GM18507 (cell line): Measurements from ENCODE around the gene MET.

Source experiments
- DNase-seq: peaks from one replicate; pipeline ENCODE4 v3.0.0; 2011; ENCODE audit warnings: low read depth; ENCODE audit not compliant: insufficient read length; ENCODE audit errors: extremely low spot score
- FAIRE-seq: peaks from 2 replicates; lab custom pipeline; 2011; peaks lifted over from hg19 to GRCh38; lab: Jason Lieb, UNC

Gene MET

DNA sequence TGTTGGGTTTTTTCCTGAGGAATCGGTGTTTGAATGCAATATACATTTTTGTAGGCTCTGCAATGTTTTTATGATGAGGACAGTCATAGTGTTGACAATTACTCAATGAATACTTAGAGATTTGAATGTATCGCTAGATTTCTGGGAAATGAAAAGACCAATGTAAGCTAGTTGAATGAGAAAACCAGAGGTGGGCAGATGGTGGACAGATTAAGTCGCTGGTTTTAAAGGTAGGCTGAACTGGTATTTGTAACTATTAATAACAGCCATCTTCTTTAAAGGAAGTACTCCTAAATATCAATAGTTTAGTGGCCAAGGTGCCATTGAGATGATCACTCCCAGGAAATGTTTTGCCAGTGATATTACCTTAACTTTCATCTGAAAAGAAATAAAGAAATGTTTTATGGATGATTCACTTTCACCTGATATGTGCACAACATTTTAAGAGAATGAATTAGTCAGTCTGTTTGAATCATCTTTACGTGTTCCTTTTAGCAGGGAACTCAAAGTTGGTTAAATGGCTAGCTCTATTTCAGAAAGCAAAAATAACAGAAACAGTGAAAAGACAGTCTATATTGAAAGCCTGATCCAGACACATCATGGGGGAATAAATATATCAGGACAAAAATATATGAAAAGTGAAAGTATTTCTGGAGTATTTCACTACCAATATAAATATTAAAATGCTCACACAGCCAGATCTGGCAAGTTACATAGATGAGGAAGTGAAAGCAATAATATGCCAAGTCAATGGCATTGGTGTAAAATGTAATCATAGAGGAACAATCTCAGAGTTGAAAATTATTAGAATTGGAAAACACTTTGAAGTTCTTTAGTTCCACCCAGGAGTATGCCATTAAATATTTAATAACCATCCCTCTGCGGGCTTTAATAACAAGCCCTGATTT is 20.7 kb downstream of the MET start:
- FAIRE-seq (no peak), DNase-seq (no peak)

DNA sequence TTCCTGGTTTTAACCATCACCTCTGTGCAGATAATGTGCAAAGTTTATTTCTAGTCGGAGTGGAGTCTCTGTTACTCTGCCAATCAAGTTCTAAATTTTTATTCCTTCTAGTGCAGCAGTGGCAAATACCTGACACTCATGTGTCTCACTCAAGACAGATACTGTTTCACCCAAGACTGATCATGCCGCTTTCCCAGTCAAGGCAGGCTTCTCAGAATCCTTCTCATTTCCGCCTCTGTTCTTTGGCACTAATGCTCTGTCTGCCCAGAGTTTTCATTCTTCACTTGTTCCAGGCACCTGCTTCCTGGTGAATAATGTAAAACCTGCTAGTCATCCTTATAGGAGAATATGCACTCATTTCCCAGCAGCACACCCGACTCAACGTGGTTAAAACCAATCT is 24.7 kb downstream of the MET start:
- DNase-seq (no peak), FAIRE-seq (no peak)

DNA sequence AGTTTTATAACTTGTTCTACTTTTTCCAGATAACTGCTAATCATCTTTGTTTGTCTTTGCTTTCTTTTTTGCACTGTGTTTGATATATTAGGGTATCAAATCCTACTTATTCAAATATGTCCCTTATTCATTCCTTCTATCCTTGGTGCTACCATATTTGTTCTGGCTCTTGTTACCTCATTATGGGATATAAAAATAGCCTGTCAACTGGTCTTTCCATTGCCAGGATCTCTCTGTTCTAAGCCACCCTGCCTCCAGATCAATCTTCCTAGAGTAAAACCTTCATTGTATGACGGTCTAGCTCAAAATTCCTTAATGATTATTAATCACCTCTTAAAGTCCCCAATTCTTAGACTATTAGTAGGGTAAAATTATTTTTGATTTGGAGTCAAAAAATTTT is 25.2 kb downstream of the MET start:
- FAIRE-seq: no peak

DNA sequence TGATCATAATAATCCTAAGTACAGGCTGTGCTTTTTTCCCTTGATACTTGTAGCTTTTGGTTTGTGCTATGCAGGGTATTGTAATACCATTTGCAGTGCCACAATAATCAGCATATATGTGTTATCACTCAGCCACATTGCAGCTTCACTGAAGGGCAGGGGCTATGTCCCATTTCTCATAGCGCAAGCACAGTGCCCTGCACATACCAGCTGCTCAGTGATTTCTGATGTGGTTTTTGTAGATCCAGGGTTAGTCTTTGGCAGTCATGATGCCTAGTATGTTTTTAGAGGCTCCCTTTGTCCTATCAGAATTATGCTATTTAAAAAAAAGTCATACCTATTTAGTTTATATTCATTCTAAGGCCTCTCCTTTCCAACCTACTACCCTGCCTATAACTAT is 25.8 kb downstream of the MET start:
- FAIRE-seq: no peak
- DNase-seq: no peak

More for the DNA sequence above, 25.2 kb downstream of the MET start:
- no peak for DNase-seq

DNA sequence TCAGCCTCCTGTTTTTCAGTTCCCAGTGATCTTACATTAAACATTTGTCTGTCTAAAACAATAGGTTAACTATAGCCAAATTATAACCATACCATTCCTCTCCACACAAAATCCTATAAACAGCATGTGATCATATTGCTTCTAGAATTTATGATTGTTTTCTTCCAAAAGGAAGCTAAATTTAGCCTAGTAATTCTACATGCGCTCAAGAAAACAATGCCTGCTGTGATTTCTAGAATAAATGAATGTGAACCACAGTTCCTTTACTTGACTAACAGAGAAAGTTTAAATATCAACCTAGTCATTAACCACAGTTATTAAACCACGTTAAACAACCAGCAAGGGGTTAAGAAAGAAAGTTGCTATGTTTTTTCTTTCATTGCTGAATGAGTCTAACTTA is 26.4 kb downstream of the MET start:
- no peak for DNase-seq

DNA sequence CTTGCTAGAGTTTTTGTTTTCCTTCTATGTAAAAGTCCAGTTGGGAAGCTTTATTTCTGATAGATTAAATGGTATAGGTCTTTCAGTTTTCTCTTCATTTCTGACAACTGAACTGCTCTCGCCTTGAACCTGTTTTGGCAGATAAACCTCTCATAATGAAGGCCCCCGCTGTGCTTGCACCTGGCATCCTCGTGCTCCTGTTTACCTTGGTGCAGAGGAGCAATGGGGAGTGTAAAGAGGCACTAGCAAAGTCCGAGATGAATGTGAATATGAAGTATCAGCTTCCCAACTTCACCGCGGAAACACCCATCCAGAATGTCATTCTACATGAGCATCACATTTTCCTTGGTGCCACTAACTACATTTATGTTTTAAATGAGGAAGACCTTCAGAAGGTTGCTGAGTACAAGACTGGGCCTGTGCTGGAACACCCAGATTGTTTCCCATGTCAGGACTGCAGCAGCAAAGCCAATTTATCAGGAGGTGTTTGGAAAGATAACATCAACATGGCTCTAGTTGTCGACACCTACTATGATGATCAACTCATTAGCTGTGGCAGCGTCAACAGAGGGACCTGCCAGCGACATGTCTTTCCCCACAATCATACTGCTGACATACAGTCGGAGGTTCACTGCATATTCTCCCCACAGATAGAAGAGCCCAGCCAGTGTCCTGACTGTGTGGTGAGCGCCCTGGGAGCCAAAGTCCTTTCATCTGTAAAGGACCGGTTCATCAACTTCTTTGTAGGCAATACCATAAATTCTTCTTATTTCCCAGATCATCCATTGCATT is 27.1 kb downstream of the MET start:
- DNase-seq (no peak), FAIRE-seq (no peak)

More for the DNA sequence above, 26.4 kb downstream of the MET start:
- no peak for FAIRE-seq

GRCh38 chr7:116699722-116700120 is 27.7 kb downstream of the MET start:
- FAIRE-seq (no peak), DNase-seq (no peak)

DNA sequence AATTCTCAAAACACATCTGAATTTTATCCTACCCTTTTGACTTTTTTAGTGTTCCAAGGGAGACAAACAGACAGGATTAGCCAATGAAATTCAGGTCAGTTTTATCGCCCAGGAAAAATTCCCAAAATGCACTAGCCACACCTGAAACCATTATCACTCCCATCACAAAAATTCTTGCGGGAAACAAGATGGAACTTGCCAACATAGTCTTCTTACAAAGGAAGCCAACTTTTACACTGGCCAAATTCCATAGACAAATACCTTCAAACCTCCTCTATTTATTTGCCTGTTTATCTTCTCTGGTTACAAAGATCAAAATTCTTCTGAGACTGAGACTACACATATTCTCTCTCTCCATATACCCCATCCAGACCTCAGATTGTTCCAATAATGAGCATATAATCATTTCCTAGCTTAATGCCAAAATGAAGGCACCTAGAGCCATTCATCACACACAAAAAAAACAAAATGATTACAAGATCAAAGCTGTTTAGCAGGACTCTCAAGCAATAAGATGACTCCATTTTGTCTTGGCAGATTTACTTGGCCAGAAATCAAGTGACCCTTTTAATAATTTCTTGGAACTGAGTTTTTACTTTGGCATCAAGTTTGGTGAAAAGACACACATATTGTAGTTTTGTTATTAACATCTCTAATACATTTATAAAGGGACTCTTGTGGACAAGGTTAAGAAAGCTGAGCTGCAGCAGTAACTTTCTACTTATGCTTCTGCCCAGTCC is 30.2 kb downstream of the MET start:
- DNase-seq (no peak), FAIRE-seq (no peak)

- no peak for FAIRE-seq
- no peak for DNase-seq
Measured at GRCh38 chr7:116704650-116705228, 32.7 kb downstream of the MET start.

DNA sequence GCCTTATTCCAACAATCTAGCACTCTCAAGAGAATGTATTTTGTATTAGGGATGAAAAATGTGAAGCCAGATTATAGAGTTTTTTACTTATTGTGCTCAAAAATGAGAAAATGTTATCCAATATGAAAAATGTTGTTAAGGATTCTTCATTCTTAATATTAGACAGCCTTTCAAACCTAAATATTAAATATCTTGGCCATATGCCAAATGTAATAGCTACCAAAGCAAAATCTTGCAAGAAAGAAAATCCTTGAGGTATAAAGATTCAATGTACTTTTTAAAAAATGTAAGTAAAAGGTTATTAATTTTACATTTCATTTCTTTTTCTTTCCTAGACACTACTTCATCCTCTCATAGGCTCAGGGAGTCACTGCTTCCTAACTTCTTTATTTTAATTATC is 33.4 kb downstream of the MET start:
- no peak for FAIRE-seq
- no peak for DNase-seq

DNA sequence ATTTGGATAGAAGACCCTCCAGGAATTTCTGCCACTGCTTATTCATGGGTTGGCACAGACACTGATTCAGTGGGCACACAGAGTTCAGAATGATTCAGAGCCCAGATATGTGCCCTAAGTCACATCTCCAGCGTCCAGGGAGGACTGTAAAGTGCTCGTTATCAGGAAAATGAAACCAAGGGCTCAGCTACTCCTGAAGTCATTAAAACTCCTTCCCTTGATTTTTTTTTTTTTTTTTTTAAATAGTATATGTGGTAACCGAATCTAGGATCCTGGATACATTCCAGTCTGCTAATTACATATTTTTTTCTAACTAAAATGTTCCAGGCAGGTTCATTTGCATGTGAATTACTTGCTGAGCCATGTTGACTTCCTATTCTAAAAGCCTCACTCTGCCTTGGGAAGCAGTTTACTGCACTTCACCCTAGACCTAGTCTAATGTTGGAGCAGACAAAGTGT is 34.7 kb downstream of the MET start:
- FAIRE-seq: no peak
- DNase-seq: no peak

DNA sequence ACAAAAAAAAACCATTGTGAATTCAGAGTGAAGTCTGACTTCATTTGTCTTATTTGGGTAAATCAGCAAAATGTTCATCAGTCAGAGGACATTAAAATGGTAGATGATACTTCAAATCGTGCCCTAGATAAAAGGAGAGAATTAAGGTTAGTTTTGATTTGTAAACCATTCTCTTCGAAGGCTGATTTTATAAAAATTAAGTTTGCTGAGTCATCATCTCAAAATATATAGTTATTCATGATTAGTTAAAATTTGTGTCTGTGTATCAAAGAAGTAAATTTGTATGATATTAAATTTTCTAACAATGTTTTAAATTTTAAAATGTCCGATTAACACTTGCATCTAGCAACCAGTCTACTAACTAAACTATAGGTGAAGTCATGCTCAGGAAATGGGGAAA is 35.3 kb downstream of the MET start:
- DNase-seq (no peak), FAIRE-seq (no peak)

GRCh38 chr7:116708248-116708647 is 36.3 kb downstream of the MET start:
- FAIRE-seq (no peak), DNase-seq (no peak)

DNA sequence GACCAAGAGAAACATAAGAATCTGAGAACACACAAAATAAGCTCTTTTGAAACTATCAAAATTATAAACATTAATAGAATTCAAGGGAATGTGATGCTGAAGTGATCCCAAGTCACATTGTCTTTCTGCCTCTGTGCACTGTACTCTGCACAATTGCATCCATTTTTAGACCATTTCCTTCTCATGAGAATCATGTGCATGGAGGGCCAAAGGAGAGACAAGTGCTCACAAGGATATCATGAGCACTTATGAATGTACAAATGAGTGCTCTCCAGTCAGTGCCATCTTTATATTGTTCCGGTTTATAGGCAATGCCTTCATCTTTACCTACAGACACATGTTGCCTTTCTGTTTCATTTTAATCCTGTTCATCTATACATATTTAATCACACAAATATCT is 36.9 kb downstream of the MET start:
- DNase-seq (no peak), FAIRE-seq (no peak)

- DNase-seq (no peak), FAIRE-seq (no peak)
Measured at GRCh38 chr7:116709336-116709735, 37.3 kb downstream of the MET start.

DNA sequence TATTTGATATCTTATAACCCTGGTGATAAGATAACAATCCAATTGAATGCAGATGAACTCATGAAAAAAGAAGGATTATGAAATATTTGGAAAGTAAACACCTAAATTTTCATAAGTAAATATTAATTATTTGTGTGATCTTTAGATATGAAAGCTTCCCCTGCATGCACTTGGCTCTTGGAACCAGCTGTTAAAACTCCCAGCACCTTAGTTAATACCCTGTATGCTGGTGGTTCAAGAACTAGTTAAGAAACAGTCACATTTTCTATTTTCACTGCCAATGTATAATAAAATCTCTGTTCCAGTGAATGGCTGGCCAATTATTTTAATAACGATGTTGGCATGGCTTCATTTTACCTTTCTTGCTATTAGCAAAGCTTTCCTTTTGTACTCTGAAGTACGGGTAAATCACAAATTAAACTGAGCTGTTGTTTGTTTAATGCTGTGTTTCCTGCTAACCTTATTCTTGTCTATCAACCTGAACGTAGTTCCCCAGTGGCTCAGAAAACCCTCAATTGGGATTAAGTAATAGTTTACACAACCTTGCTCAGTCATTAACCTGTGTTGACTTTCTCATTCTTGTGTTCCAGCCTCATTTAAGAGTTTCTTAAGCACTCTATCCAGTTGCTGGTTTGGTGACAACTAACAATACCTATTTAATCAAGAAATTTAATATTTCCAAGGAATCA is 38.9 kb downstream of the MET start:
- DNase-seq (no peak), FAIRE-seq (no peak)

- FAIRE-seq: no peak
Measured at GRCh38 chr7:116711790-116712189, 39.8 kb downstream of the MET start.

DNA sequence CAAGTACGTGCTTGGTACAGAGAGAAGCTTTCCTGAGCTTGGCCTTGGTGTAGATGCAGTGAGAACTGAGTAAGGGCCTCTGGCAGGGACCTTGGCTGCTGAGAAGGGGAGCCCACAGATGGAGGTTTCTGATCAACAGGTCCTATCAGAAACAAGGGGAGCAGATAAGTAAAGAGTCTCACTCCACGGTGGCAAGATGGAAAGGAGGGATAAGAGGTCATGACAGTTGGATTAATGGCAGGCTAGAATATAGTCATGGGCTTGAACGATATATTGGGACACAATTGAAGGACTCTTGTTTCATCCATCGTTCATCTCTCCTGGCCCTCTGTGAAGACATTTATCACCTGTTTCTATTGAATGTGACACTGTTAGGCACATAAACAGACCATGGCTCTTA is 41.5 kb downstream of the MET start:
- DNase-seq (no peak), FAIRE-seq (no peak)

More at GRCh38 chr7:116711790-116712189, 39.8 kb downstream of the MET start:
- no peak for DNase-seq

DNA sequence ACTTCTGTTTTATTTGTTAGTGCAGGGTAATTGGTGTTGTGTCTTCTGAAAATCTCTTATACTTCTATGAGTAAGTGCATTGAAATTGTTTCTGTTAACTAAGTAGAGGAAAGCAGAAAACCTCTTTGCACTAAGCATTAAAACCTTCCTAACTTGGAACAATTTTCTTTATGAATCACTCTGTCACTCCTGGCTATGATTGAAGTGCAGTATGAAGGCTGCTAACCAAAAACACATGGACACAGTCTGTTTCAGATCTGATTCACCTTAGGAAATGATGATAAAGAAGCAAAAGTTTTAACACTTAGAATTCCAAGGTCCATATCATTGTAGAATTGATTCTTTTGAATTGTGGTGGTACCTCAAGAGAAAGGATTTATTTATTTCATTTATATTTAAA is 41.9 kb downstream of the MET start:
- no peak for DNase-seq

More for the DNA sequence above, 41.9 kb downstream of the MET start:
- no peak for FAIRE-seq
